Measurements from ENCODE around the gene EIF4EBP3. TPM values are rescaled to one million over a fixed set of nuclear protein-coding genes. Genes with fewer than 3 reads are reported as not detected.

EIF4EBP3 gene
- total and polyA plus RNA-seq, 10 of the 15 experiments (the other 5 are each of a cell fraction or from before 2014, with no cell fraction given): 3.5 to 16.1 (median 6.2) TPM

DNA sequence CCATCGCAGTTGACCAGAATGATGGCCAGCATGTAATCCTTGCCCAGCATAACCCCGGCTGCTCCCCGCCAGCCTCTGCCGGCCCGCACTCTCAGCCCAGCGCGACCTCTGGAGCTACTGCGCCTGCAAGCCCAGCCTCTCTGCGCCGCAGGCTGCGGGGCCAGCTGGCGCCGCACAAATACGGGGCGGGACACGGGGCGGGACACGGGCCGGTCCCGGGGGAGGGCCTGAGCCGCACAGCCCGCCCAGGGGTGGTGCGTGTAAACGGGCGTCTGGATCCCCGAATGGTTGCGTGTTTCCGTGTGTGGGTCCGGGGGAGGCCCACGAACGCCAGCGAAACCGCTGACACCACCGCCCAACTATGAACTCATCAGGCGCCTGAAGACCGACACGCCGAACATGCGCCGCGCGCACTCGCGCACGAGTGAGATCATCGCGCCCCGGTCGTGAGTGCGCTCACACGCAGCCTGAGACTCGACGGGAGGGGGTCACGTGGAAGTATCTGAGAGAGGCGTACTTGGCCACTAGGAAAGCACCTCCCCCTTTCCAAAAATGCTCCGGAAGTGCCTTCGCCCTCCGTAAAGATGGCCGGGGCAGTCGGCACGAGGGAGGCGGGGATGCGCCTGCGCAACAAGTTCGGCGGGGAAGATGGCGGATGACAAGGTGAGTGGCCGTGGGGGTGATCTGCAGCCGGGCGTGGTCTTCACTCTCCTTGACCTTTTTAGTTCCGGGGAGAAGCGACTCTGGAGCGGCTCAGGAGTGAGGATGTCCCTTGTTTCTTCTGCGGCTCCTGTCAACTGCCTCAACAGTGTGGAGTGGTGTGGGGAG is 16.9 kb downstream of the EIF4EBP3 start, which contains the start of the genes APBB3 and SLC35A4 (continued):
- TF ChIP-seq RUNX3 (IDR thresholded peaks at IDR 0.05; ENCODE audit: low read length): peak; percentile 77
- no peak for TF ChIP-seq PAX8 (IDR thresholded peaks at IDR 0.05)
- TF ChIP-seq RB1 (IDR thresholded peaks at IDR 0.05; ENCODE audit: borderline replicate concordance): no peak; the same call in 1 of the 2 replicates
- no peak for TF ChIP-seq BMI1 (IDR thresholded peaks at IDR 0.05; ENCODE audit: borderline replicate concordance)
- TF ChIP-seq SMARCA5 (IDR thresholded peaks at IDR 0.05): no peak; the same call in 1 of the 2 replicates
- no peak for TF ChIP-seq NFIC (IDR thresholded peaks at IDR 0.05; ENCODE audit: low read depth, low read length)
- peak; percentile 90 for TF ChIP-seq POLR2AphosphoS5 (IDR thresholded peaks at IDR 0.05; ENCODE audit: low read length)
- TF ChIP-seq, protein P1, sequence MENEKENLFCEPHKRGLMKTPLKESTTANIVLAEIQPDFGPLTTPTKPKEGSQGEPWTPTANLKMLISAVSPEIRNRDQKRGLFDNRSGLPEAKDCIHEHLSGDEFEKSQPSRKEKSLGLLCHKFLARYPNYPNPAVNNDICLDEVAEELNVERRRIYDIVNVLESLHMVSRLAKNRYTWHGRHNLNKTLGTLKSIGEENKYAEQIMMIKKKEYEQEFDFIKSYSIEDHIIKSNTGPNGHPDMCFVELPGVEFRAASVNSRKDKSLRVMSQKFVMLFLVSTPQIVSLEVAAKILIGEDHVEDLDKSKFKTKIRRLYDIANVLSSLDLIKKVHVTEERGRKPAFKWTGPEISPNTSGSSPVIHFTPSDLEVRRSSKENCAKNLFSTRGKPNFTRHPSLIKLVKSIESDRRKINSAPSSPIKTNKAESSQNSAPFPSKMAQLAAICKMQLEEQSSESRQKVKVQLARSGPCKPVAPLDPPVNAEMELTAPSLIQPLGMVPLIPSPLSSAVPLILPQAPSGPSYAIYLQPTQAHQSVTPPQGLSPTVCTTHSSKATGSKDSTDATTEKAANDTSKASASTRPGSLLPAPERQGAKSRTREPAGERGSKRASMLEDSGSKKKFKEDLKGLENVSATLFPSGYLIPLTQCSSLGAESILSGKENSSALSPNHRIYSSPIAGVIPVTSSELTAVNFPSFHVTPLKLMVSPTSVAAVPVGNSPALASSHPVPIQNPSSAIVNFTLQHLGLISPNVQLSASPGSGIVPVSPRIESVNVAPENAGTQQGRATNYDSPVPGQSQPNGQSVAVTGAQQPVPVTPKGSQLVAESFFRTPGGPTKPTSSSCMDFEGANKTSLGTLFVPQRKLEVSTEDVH (IDR thresholded peaks at IDR 0.05; ENCODE audit: low read depth, partially characterized antibody): no peak
- TF ChIP-seq RCOR1 (conservative IDR thresholded peaks at IDR 0.05; ENCODE audit: low read depth, low read length): no peak
- TF ChIP-seq SP1 (IDR thresholded peaks at IDR 0.05; ENCODE audit: low read depth, low read length): peak; percentile 73
- peak; percentile 66; the same call in 1 of the 2 replicates for TF ChIP-seq TARDBP (IDR thresholded peaks at IDR 0.05; ENCODE audit: borderline replicate concordance)
- 0 out of 2 replicates have a peak, but pooled peaks have one; percentile 51 for TF ChIP-seq CHD1 (IDR thresholded peaks at IDR 0.05; ENCODE audit: low read depth, low read length)
- TF ChIP-seq CREB1 (IDR thresholded peaks at IDR 0.05; ENCODE audit: low read depth): peak; percentile 99
- peak; percentile 77 for TF ChIP-seq GABPA (IDR thresholded peaks at IDR 0.05; ENCODE audit: low read depth)
- TF ChIP-seq, protein P2, sequence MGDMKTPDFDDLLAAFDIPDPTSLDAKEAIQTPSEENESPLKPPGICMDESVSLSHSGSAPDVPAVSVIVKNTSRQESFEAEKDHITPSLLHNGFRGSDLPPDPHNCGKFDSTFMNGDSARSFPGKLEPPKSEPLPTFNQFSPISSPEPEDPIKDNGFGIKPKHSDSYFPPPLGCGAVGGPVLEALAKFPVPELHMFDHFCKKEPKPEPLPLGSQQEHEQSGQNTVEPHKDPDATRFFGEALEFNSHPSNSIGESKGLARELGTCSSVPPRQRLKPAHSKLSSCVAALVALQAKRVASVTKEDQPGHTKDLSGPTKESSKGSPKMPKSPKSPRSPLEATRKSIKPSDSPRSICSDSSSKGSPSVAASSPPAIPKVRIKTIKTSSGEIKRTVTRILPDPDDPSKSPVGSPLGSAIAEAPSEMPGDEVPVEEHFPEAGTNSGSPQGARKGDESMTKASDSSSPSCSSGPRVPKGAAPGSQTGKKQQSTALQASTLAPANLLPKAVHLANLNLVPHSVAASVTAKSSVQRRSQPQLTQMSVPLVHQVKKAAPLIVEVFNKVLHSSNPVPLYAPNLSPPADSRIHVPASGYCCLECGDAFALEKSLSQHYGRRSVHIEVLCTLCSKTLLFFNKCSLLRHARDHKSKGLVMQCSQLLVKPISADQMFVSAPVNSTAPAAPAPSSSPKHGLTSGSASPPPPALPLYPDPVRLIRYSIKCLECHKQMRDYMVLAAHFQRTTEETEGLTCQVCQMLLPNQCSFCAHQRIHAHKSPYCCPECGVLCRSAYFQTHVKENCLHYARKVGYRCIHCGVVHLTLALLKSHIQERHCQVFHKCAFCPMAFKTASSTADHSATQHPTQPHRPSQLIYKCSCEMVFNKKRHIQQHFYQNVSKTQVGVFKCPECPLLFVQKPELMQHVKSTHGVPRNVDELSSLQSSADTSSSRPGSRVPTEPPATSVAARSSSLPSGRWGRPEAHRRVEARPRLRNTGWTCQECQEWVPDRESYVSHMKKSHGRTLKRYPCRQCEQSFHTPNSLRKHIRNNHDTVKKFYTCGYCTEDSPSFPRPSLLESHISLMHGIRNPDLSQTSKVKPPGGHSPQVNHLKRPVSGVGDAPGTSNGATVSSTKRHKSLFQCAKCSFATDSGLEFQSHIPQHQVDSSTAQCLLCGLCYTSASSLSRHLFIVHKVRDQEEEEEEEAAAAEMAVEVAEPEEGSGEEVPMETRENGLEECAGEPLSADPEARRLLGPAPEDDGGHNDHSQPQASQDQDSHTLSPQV (IDR thresholded peaks at IDR 0.05): no peak
- TF ChIP-seq ZNF207 (IDR thresholded peaks at IDR 0.05; ENCODE audit: borderline replicate concordance): no peak
- TF ChIP-seq ZSCAN29 (IDR thresholded peaks at IDR 0.05): no peak
- peak; percentile 73 for TF ChIP-seq HCFC1 (IDR thresholded peaks at IDR 0.05; ENCODE audit: low read length)
- TF ChIP-seq YBX1 (IDR thresholded peaks at IDR 0.05): no peak
- peak; percentile 98 for TF ChIP-seq ATF7 (IDR thresholded peaks at IDR 0.05; ENCODE audit: low read depth)
- TF ChIP-seq, protein P3, sequence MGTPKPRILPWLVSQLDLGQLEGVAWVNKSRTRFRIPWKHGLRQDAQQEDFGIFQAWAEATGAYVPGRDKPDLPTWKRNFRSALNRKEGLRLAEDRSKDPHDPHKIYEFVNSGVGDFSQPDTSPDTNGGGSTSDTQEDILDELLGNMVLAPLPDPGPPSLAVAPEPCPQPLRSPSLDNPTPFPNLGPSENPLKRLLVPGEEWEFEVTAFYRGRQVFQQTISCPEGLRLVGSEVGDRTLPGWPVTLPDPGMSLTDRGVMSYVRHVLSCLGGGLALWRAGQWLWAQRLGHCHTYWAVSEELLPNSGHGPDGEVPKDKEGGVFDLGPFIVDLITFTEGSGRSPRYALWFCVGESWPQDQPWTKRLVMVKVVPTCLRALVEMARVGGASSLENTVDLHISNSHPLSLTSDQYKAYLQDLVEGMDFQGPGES (IDR thresholded peaks at IDR 0.05): no peak
- no peak for TF ChIP-seq SREBF2 (IDR thresholded peaks at IDR 0.05; ENCODE audit: low read length)
- TF ChIP-seq, protein P4, sequence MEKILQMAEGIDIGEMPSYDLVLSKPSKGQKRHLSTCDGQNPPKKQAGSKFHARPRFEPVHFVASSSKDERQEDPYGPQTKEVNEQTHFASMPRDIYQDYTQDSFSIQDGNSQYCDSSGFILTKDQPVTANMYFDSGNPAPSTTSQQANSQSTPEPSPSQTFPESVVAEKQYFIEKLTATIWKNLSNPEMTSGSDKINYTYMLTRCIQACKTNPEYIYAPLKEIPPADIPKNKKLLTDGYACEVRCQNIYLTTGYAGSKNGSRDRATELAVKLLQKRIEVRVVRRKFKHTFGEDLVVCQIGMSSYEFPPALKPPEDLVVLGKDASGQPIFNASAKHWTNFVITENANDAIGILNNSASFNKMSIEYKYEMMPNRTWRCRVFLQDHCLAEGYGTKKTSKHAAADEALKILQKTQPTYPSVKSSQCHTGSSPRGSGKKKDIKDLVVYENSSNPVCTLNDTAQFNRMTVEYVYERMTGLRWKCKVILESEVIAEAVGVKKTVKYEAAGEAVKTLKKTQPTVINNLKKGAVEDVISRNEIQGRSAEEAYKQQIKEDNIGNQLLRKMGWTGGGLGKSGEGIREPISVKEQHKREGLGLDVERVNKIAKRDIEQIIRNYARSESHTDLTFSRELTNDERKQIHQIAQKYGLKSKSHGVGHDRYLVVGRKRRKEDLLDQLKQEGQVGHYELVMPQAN (conservative IDR thresholded peaks at IDR 0.05): peak; percentile 61

Data from GM12878 (cell line).